HG03558 (cell line): Measurements from ENCODE around the gene GPER1.
"Not testable (repeated sequence)": the region's sequence is repeated elsewhere in the genome, so short reads cannot be mapped to it uniquely, and the experiment has no call there.

Experiments
- ATAC-seq: cut with Tn5 transposase; IDR thresholded peaks from one replicate; pipeline ENCODE4 v1.9.1; 2021; ENCODE audit warnings: moderate number of reproducible peaks; ENCODE audit not compliant: unreplicated experiment; ENCODE audit errors: extremely low read depth

GPER1 gene

GRCh38 chr7:1065585-1066241 lies 22.2 kb upstream of the GPER1 start:
- ATAC-seq = no peak

- ATAC-seq = no peak
These were observed 21.7 kb upstream of the GPER1 start for GRCh38 chr7:1066242-1066588.

GRCh38 chr7:1068013-1068412 lies 19.9 kb upstream of the GPER1 start:
- no peak for ATAC-seq

- ATAC-seq = no peak
These were observed 19.3 kb upstream of the GPER1 start for GRCh38 chr7:1068619-1069018.

GRCh38 chr7:1070544-1071011 lies 17.3 kb upstream of the GPER1 start:
- ATAC-seq = no peak

- ATAC-seq = no peak
These were observed 16.1 kb upstream of the GPER1 start for GRCh38 chr7:1071731-1072254.

- no peak for ATAC-seq
These were observed 14.6 kb upstream of the GPER1 start for GRCh38 chr7:1073142-1073977.

- ATAC-seq = not testable (repeated sequence)
These were observed 13.9 kb upstream of the GPER1 start for GRCh38 chr7:1074018-1074417.

- no peak for ATAC-seq
These were observed 13.1 kb upstream of the GPER1 start for GRCh38 chr7:1074593-1075431.

GRCh38 chr7:1076184-1077072 lies 11.5 kb upstream of the GPER1 start:
- no peak for ATAC-seq

GRCh38 chr7:1078519-1078918 lies 9.4 kb upstream of the GPER1 start:
- ATAC-seq = no peak

GRCh38 chr7:1078985-1079384 lies 8.9 kb upstream of the GPER1 start:
- no peak for ATAC-seq

- no peak for ATAC-seq
These were observed 8.4 kb upstream of the GPER1 start for GRCh38 chr7:1079546-1079945.

GRCh38 chr7:1080252-1080920 lies 7.5 kb upstream of the GPER1 start:
- ATAC-seq = no peak

GRCh38 chr7:1080921-1081255 lies 7.0 kb upstream of the GPER1 start:
- ATAC-seq = no peak

- ATAC-seq = no peak
These were observed 6.6 kb upstream of the GPER1 start for GRCh38 chr7:1081336-1081735.

- ATAC-seq = no peak
These were observed 5.9 kb upstream of the GPER1 start for GRCh38 chr7:1081931-1082401.

- ATAC-seq = no peak
These were observed 3.9 kb upstream of the GPER1 start for GRCh38 chr7:1083729-1084657.
